ENCODE measurements around the gene PAWR. TPM values are rescaled to one million over a fixed set of nuclear protein-coding genes. Genes with fewer than 3 reads are reported as not detected.

The PAWR gene
- polyA plus RNA-seq, 4 donors = 14.2 to 47.6 (median 19.2) TPM

- H3K27ac ChIP-seq (ENCODE audit: low read depth in 1 of 3, low read length in 2 of 3) = no peak overlapping the region
- H3K36me3 ChIP-seq (ENCODE audit: control insufficient read depth in 3 of 3, insufficient read depth in 2 of 3, low read depth in 1 of 3, low read length in 3 of 3) = peaks cover 3 to 17% (median 4%) of the 10 kb centered on the region in 3 donors
- no peaks in the 10 kb centered on the region for H3K9me3 ChIP-seq (ENCODE audit: control insufficient read depth in 2 of 2, insufficient read depth in 1 of 2, low read depth in 1 of 2, low read length in 1 of 2)
- H3K27me3 ChIP-seq (ENCODE audit: control insufficient read depth in 3 of 3, insufficient read depth in 3 of 3, low read length in 3 of 3) = no peaks in the 10 kb centered on the region
- DNase-seq (no peak), FAIRE-seq (no peak)
- WGBS, 3 donors = 92 to 97% (median 93%) methylated on average over 4 of the region's 4 CpGs
- no peaks in the 10 kb centered on the region for H3K4me1 ChIP-seq (ENCODE audit: control insufficient read depth in 3 of 3, insufficient read depth in 2 of 3, low read depth in 1 of 3, low read length in 2 of 3)
- H3K4me3 ChIP-seq (ENCODE audit: low read depth in 1 of 3, low read length in 3 of 3) = no peak overlapping the region
These were observed 73.1 kb downstream of the PAWR start for GRCh38 chr12:79617696-79618095.

DNA sequence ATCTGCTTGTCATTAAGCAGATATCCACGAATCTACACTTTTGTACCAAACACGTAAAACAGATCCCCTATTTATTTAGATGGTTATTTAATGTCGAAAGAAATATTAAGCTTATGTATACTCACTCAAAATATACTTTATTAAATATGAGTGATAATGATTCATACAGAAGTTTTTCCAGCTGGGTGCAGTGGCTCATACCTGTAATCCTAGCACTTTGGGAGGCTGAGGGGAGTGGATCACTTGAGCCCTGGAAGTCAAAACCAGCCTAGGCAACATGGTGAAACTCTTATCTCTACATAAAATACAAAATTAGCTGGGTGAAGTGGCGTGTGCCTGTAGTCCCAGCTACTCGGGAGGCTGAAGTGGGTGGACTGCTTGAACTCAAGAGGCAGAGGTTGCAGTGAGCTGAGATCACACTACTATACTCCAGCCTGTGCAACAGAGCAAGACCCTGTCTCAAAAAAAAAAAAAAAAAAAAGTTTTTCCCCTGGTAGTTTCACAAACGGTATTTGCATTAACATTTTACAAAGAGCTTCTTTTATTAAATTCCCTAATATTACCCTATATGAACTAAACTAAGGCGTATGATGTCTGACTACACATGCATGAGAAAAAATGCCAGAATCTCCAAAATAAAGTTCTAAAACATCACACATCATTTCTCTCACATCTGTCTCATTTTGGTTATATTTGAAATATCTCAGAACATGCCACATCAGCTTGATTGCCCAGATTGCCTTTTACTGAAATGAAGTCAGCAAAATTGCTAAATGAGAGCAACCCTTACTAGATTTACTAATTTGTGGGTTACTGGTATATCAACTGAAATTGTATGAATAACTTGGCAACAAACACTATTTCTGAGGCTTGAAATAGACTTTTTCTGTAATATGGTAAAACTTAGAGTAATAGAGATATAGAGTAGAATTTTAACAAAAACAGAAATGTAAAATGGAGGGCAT, 74.9 kb downstream of the PAWR start:
- Histone ChIP-seq H3K9me3 (ENCODE audit: control insufficient read depth in 2 of 2, insufficient read depth in 1 of 2, low read depth in 1 of 2, low read length in 1 of 2) (no peaks in the 10 kb centered on the region), H3K27me3 (ENCODE audit: control insufficient read depth in 3 of 3, insufficient read depth in 3 of 3, low read length in 3 of 3) (no peaks in the 10 kb centered on the region), H3K36me3 (ENCODE audit: control insufficient read depth in 3 of 3, insufficient read depth in 2 of 3, low read depth in 1 of 3, low read length in 3 of 3) (peaks cover 3 to 17% (median 4%) of the 10 kb centered on the region in 3 donors), H3K4me1 (ENCODE audit: control insufficient read depth in 3 of 3, insufficient read depth in 2 of 3, low read depth in 1 of 3, low read length in 2 of 3) (no peaks in the 10 kb centered on the region), H3K27ac (ENCODE audit: low read depth in 1 of 3, low read length in 2 of 3) (no peak overlapping the region), H3K4me3 (ENCODE audit: low read depth in 1 of 3, low read length in 3 of 3) (no peak overlapping the region)
- no peak for FAIRE-seq
- DNase-seq = no peak
- WGBS, 3 donors = 57 to 77% (median 67%) methylated on average over 7 of the region's 7 CpGs

- Histone ChIP-seq H3K4me3 (ENCODE audit: low read depth in 1 of 3, low read length in 3 of 3) (no peak overlapping the region), H3K9me3 (ENCODE audit: control insufficient read depth in 2 of 2, insufficient read depth in 1 of 2, low read depth in 1 of 2, low read length in 1 of 2) (peaks cover 0 to 4% of the 10 kb centered on the region in 2 donors), H3K27ac (ENCODE audit: low read depth in 1 of 3, low read length in 2 of 3) (no peak overlapping the region), H3K36me3 (ENCODE audit: control insufficient read depth in 3 of 3, insufficient read depth in 2 of 3, low read depth in 1 of 3, low read length in 3 of 3) (peaks cover 0 to 14% (median 0%) of the 10 kb centered on the region in 3 donors), H3K4me1 (ENCODE audit: control insufficient read depth in 3 of 3, insufficient read depth in 2 of 3, low read depth in 1 of 3, low read length in 2 of 3) (no peaks in the 10 kb centered on the region), H3K27me3 (ENCODE audit: control insufficient read depth in 3 of 3, insufficient read depth in 3 of 3, low read length in 3 of 3) (no peaks in the 10 kb centered on the region)
- FAIRE-seq = no peak
- DNase-seq = no peak
- 84 to 94% (median 90%) methylated on average over 3 of the region's 3 CpGs for WGBS, 3 donors
These were observed 76.0 kb downstream of the PAWR start for GRCh38 chr12:79614730-79615129.

DNA sequence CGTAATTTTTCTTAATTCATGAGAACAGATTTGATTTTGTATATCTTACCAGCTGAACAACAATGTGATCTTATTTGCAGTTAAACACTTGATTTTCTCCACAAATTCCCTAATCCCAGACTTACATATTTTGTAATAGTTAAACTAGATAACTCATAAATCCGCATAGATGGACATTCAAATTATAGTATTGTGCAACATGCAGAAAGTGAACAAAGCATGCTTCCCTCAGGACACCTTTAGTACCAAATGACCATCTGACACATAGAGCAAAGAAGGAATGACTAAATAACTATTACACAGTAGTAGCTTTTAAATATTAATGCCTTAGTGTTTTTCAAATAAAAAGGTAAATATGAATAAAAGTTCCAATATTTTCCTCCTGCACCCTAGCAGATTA, 88.9 kb downstream of the PAWR start:
- Histone ChIP-seq H3K27me3 (ENCODE audit: control insufficient read depth in 3 of 3, insufficient read depth in 3 of 3, low read length in 3 of 3) (no peaks in the 10 kb centered on the region), H3K27ac (ENCODE audit: low read depth in 1 of 3, low read length in 2 of 3) (no peak overlapping the region), H3K9me3 (ENCODE audit: control insufficient read depth in 2 of 2, insufficient read depth in 1 of 2, low read depth in 1 of 2, low read length in 1 of 2) (no peaks in the 10 kb centered on the region), H3K36me3 (ENCODE audit: control insufficient read depth in 3 of 3, insufficient read depth in 2 of 3, low read depth in 1 of 3, low read length in 3 of 3) (peaks cover 0 to 4% (median 3%) of the 10 kb centered on the region in 3 donors), H3K4me3 (ENCODE audit: low read depth in 1 of 3, low read length in 3 of 3) (no peak overlapping the region), H3K4me1 (ENCODE audit: control insufficient read depth in 3 of 3, insufficient read depth in 2 of 3, low read depth in 1 of 3, low read length in 2 of 3) (no peaks in the 10 kb centered on the region)
- no peak for FAIRE-seq
- WGBS, 3 donors = 88 to 92% (median 89%) methylated on average over 2 of the region's 2 CpGs
- DNase-seq = no peak

DNA sequence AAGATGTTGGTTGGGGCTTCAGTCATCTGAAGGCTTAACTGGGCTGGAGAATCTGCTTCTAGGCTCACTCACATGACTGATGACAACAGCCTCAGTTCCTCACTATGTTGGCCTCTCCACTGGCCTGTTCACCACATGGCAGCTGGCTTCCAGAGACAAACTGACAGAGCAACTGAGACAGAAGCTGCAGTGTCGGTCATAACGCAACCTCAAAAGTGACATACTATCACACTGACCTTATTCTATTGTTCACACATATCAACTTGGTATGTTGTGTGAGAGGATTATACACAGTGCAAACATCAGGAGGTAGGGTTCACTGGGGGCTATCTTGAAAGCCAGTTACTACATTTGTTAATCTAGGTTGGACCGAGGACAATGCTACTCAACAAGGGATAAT, 92.9 kb downstream of the PAWR start:
- Histone ChIP-seq H3K4me1 (ENCODE audit: control insufficient read depth in 3 of 3, insufficient read depth in 2 of 3, low read depth in 1 of 3, low read length in 2 of 3) (no peaks in the 10 kb centered on the region), H3K4me3 (ENCODE audit: low read depth in 1 of 3, low read length in 3 of 3) (no peak overlapping the region), H3K27me3 (ENCODE audit: control insufficient read depth in 3 of 3, insufficient read depth in 3 of 3, low read length in 3 of 3) (no peaks in the 10 kb centered on the region), H3K9me3 (ENCODE audit: control insufficient read depth in 2 of 2, insufficient read depth in 1 of 2, low read depth in 1 of 2, low read length in 1 of 2) (no peaks in the 10 kb centered on the region), H3K27ac (ENCODE audit: low read depth in 1 of 3, low read length in 2 of 3) (no peak overlapping the region), H3K36me3 (ENCODE audit: control insufficient read depth in 3 of 3, insufficient read depth in 2 of 3, low read depth in 1 of 3, low read length in 3 of 3) (peaks cover 0 to 9% (median 0%) of the 10 kb centered on the region in 3 donors)
- FAIRE-seq = no peak
- DNase-seq = no peak
- WGBS, 3 donors = 92 to 99% (median 95%) methylated on average over 3 of the region's 3 CpGs

DNA sequence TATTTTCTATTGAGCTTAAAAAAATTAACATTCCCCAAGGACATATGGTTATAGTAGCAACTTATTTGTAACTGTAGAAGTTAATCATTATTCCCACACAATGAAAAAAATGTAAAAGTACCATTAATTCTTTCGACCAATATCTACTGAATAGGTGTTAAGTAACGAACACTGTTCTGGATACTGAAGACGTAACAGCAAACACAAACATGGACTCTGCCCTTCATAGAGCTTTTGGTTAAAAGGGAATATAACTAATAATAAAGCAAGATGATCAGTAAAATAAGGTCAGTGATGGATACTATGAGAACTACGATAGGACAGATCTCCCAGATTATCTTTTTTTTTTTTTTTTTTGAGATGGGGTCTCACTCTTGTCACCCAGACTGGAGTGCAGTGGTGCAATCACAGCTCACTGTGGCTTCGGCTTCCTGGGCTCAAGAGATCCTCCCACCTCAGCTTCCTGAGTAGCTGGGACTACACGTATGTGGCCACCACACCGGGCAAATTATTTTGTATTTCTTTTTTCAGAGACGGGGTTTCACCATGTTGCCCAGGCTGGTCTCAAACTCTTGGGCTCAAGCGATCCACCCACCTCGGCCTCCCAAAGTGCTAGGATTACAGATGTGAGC, 93.9 kb downstream of the PAWR start:
- Histone ChIP-seq H3K9me3 (ENCODE audit: control insufficient read depth in 2 of 2, insufficient read depth in 1 of 2, low read depth in 1 of 2, low read length in 1 of 2) (no peaks in the 10 kb centered on the region), H3K4me3 (ENCODE audit: low read depth in 1 of 3, low read length in 3 of 3) (no peak overlapping the region), H3K27me3 (ENCODE audit: control insufficient read depth in 3 of 3, insufficient read depth in 3 of 3, low read length in 3 of 3) (no peaks in the 10 kb centered on the region), H3K4me1 (ENCODE audit: control insufficient read depth in 3 of 3, insufficient read depth in 2 of 3, low read depth in 1 of 3, low read length in 2 of 3) (no peaks in the 10 kb centered on the region), H3K27ac (ENCODE audit: low read depth in 1 of 3, low read length in 2 of 3) (no peak overlapping the region), H3K36me3 (ENCODE audit: control insufficient read depth in 3 of 3, insufficient read depth in 2 of 3, low read depth in 1 of 3, low read length in 3 of 3) (peaks cover 0 to 6% (median 0%) of the 10 kb centered on the region in 3 donors)
- FAIRE-seq = no peak
- peak in 1 of 2 donors; percentile 11 for DNase-seq
- 76 to 80% (median 80%) methylated on average over 10 of the region's 10 CpGs for WGBS, 3 donors

- H3K27me3 ChIP-seq (ENCODE audit: control insufficient read depth in 3 of 3, insufficient read depth in 3 of 3, low read length in 3 of 3) = no peaks in the 10 kb centered on the region
- FAIRE-seq = no peak
- DNase-seq = no peak
- H3K4me1 ChIP-seq (ENCODE audit: control insufficient read depth in 3 of 3, insufficient read depth in 2 of 3, low read depth in 1 of 3, low read length in 2 of 3) = no peaks in the 10 kb centered on the region
- no peak overlapping the region for H3K27ac ChIP-seq (ENCODE audit: low read depth in 1 of 3, low read length in 2 of 3)
- 95 to 96% (median 95%) methylated on average over 4 of the region's 4 CpGs for WGBS, 3 donors
- no peaks in the 10 kb centered on the region for H3K9me3 ChIP-seq (ENCODE audit: control insufficient read depth in 2 of 2, insufficient read depth in 1 of 2, low read depth in 1 of 2, low read length in 1 of 2)
- no peak overlapping the region for H3K4me3 ChIP-seq (ENCODE audit: low read depth in 1 of 3, low read length in 3 of 3)
- H3K36me3 ChIP-seq (ENCODE audit: control insufficient read depth in 3 of 3, insufficient read depth in 2 of 3, low read depth in 1 of 3, low read length in 3 of 3) = peaks cover 0 to 6% (median 0%) of the 10 kb centered on the region in 3 donors
These were observed 95.5 kb downstream of the PAWR start for GRCh38 chr12:79595273-79595672.

DNA sequence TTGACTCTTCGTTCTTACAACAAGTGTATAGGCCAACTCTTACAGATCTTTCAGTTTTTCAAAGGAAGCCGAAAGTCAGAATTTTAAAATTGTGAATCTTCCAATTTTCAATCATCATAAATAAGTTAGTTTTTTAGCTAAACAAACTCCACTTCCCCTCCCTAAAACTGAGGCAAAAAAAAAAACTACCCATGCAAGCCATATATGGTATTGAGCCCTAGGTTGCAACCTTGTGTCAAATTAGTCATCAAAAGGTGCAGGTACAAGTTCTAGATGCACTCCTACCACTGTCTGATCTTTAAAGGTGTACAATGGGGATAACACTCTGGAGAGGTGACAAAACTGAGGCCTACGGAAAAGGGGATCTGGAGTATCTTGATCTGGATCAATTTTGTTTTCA, 97.9 kb downstream of the PAWR start:
- Histone ChIP-seq H3K27me3 (ENCODE audit: control insufficient read depth in 3 of 3, insufficient read depth in 3 of 3, low read length in 3 of 3) (no peaks in the 10 kb centered on the region), H3K4me1 (ENCODE audit: control insufficient read depth in 3 of 3, insufficient read depth in 2 of 3, low read depth in 1 of 3, low read length in 2 of 3) (no peaks in the 10 kb centered on the region), H3K36me3 (ENCODE audit: control insufficient read depth in 3 of 3, insufficient read depth in 2 of 3, low read depth in 1 of 3, low read length in 3 of 3) (peaks cover 0 to 6% (median 0%) of the 10 kb centered on the region in 3 donors), H3K4me3 (ENCODE audit: low read depth in 1 of 3, low read length in 3 of 3) (no peak overlapping the region), H3K9me3 (ENCODE audit: control insufficient read depth in 2 of 2, insufficient read depth in 1 of 2, low read depth in 1 of 2, low read length in 1 of 2) (no peaks in the 10 kb centered on the region), H3K27ac (ENCODE audit: low read depth in 1 of 3, low read length in 2 of 3) (no peak overlapping the region)
- FAIRE-seq = no peak
- WGBS, 3 donors = 76 to 85% (median 83%) methylated on average over 3 of the region's 3 CpGs
- DNase-seq = no peak

All from small intestine (tissue), 7 donors.